Measurements from ENCODE around the gene SMIM1. TPM values are rescaled to one million over a fixed set of nuclear protein-coding genes. Genes with fewer than 3 reads are reported as not detected.
"Not testable (repeated sequence)": the region's sequence is repeated elsewhere in the genome, so short reads cannot be mapped to it uniquely, and the experiment has no call there.

SMIM1 gene
- total and polyA plus RNA-seq, 2 donors (not counting 3 experiments of a cell fraction or from before 2014, with no cell fraction given), result 1.4 to 2.9 TPM

DNA sequence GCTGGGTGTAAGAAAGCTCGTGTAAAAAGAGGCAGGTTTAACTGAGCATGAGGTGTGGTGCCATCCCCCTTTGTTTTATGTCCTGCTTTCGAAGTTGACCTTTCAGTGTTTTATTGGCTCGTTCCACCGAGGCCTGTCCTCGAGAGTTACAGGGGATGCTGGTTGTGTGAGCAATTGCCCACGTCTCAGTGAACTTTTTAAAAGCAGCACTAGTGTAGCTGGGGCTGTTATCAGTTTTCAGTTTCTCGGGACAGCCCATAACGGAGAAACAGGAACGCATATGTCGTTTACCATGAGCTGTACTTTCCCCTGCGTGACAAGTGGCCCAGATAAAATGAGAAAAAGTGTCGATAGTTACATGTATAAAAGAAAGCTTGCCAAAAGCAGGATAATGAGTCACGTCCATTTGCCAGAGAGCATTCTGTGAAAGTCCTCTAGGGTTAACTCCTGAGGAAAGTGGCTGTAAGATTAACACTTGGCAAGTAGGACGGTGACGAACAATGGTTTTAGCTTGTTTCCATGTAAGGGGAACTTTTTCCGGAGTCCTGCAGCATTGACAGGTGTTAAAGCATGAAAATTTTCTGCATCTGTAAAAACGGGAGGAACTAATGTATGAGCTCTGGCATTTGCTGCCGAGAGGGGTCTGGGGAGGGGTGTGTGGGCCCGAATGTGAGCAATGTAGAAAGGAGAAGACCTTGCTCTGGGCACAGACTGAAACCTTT lies 31.5 kb downstream of the SMIM1 start:
- H3K9ac ChIP-seq (replicated peaks; ENCODE audit: extremely low read depth, insufficient read depth, low read length), result no peak overlapping the region
- intact Hi-C loops (cut with micrococcal nuclease) (loop anchor here (5.0 kb wide), 1 partner anchor 352 kb away; the partner anchor contains the start of gene ARHGEF16), dilution Hi-C loops (cut with MboI; ENCODE audit: extremely low pct_ligation_motif_present, low sequenced_read_pairs) (no loop called here)
- no peak for TF ChIP-seq GATA2 (IDR thresholded peaks at IDR 0.05; ENCODE audit: insufficient read depth, insufficient read length, low read depth, low read length)
- no peak for TF ChIP-seq EZH2 (IDR thresholded peaks at IDR 0.05; ENCODE audit: borderline replicate concordance, low read depth, low read length, severe bottlenecking)
- TF ChIP-seq, protein P1, sequence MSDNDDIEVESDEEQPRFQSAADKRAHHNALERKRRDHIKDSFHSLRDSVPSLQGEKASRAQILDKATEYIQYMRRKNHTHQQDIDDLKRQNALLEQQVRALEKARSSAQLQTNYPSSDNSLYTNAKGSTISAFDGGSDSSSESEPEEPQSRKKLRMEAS (IDR thresholded peaks at IDR 0.05; ENCODE audit: insufficient read depth, insufficient read length), result no peak
- TF ChIP-seq POLR2A (IDR thresholded peaks at IDR 0.05; ENCODE audit: low read depth, low read length), result no peak
- no peak for TF ChIP-seq JUN (IDR thresholded peaks at IDR 0.05; ENCODE audit: borderline replicate concordance, insufficient read depth, insufficient read length, low read depth)
- TF ChIP-seq, protein P2, sequence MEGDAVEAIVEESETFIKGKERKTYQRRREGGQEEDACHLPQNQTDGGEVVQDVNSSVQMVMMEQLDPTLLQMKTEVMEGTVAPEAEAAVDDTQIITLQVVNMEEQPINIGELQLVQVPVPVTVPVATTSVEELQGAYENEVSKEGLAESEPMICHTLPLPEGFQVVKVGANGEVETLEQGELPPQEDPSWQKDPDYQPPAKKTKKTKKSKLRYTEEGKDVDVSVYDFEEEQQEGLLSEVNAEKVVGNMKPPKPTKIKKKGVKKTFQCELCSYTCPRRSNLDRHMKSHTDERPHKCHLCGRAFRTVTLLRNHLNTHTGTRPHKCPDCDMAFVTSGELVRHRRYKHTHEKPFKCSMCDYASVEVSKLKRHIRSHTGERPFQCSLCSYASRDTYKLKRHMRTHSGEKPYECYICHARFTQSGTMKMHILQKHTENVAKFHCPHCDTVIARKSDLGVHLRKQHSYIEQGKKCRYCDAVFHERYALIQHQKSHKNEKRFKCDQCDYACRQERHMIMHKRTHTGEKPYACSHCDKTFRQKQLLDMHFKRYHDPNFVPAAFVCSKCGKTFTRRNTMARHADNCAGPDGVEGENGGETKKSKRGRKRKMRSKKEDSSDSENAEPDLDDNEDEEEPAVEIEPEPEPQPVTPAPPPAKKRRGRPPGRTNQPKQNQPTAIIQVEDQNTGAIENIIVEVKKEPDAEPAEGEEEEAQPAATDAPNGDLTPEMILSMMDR (IDR thresholded peaks at IDR 0.05; ENCODE audit: extremely low read depth in 1 of 2, insufficient read depth in 1 of 2, low read depth in 1 of 2, low read length in 2 of 2), result no peak
- TF ChIP-seq POLR2AphosphoS5 (IDR thresholded peaks at IDR 0.05; ENCODE audit: insufficient read depth, low read depth, low read length), result no peak
- TF ChIP-seq FOS (IDR thresholded peaks at IDR 0.05; ENCODE audit: borderline replicate concordance, insufficient read depth, low read length), result no peak
- no peak for TF ChIP-seq MYC (IDR thresholded peaks at IDR 0.05; ENCODE audit: low read depth, low read length)
- H3K27ac ChIP-seq (ENCODE audit: insufficient read depth, low read depth, low read length), result no peak overlapping the region
- DNase-seq (ENCODE audit: low read depth, low spot score) (no peak), FAIRE-seq (peak; percentile 12)
- no peaks in the 10 kb centered on the region for H3K79me2 ChIP-seq (ENCODE audit: control insufficient read depth, insufficient read depth, low read length)
- no peaks in the 10 kb centered on the region for H4K20me1 ChIP-seq (replicated peaks; ENCODE audit: control insufficient read depth, extremely low read depth, insufficient read depth, low read length)
- H3K9me1 ChIP-seq (replicated peaks; ENCODE audit: control insufficient read depth, extremely low read depth, insufficient read depth, low read length), result no peaks in the 10 kb centered on the region
- H3K36me3 ChIP-seq (ENCODE audit: control insufficient read depth in 2 of 2, extremely low read depth in 1 of 2, insufficient read depth in 2 of 2, low read length in 2 of 2), result no peaks in the 10 kb centered on the region
- no peaks in the 10 kb centered on the region for H3K4me1 ChIP-seq (ENCODE audit: control insufficient read depth, extremely low read depth, insufficient read depth, low read length)
- peaks cover 0 to 1% of the 10 kb centered on the region in 2 experiments for H3K27me3 ChIP-seq (ENCODE audit: control insufficient read depth in 2 of 2, insufficient read depth in 2 of 2, low read length in 2 of 2)
- no peak overlapping the region for H3K4me3 ChIP-seq (replicated peaks in 1 of 3; ENCODE audit: insufficient read depth in 1 of 3, low read depth in 1 of 3, low read length in 3 of 3)
- no peak overlapping the region for H3K4me2 ChIP-seq (ENCODE audit: insufficient read depth, low read length)
- POLR2A ChIA-PET, result interaction anchor here (0.7 kb wide), 1 partner anchor 18 kb away, joined by 3 read pairs; no protein-coding TSS in a partner anchor
- no TSS peak for BruUV-seq (replicated peaks)
- H3K9me3 ChIP-seq (replicated peaks; ENCODE audit: control insufficient read depth, insufficient read depth, low read length), result no peaks in the 10 kb centered on the region
- H2AFZ ChIP-seq (ENCODE audit: low read depth, low read length), result peak overlapping the region; percentile 4
- CTCF ChIA-PET, result interaction anchor here (0.7 to 1.5 kb wide), 3 partner anchors 79 to 351 kb away, joined by 3 to 5 read pairs (median 3); partner anchors contain the start of gene C1orf174

DNA sequence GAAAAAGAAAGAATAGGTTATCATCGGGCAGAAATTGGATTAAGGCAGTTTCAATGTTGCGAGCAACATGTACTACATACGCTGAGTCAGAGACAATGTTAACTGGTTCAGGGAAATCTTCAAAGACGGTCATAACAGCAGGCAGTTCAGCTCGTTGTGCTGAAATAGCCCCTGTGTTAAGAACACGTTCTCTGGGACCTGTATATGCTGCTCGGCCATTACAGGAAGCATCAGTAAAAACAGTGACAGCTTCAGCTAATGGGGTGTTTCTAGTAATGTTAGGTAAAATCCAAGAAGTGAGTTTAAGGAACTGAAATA lies 32.0 kb downstream of the SMIM1 start:
- H4K20me1 ChIP-seq (replicated peaks; ENCODE audit: control insufficient read depth, extremely low read depth, insufficient read depth, low read length); H3K36me3 ChIP-seq (ENCODE audit: control insufficient read depth in 2 of 2, extremely low read depth in 1 of 2, insufficient read depth in 2 of 2, low read length in 2 of 2); H3K9me1 ChIP-seq (replicated peaks; ENCODE audit: control insufficient read depth, extremely low read depth, insufficient read depth, low read length); dilution Hi-C loops (cut with MboI; ENCODE audit: extremely low pct_ligation_motif_present, low sequenced_read_pairs); H3K27ac ChIP-seq (ENCODE audit: insufficient read depth, low read depth, low read length); FAIRE-seq; H3K79me2 ChIP-seq (ENCODE audit: control insufficient read depth, insufficient read depth, low read length); H3K9ac ChIP-seq (replicated peaks; ENCODE audit: extremely low read depth, insufficient read depth, low read length); BruUV-seq (replicated peaks); H3K4me1 ChIP-seq (ENCODE audit: control insufficient read depth, extremely low read depth, insufficient read depth, low read length); POLR2A ChIA-PET; H3K4me3 ChIP-seq (replicated peaks in 1 of 3; ENCODE audit: insufficient read depth in 1 of 3, low read depth in 1 of 3, low read length in 3 of 3); H3K9me3 ChIP-seq (replicated peaks; ENCODE audit: control insufficient read depth, insufficient read depth, low read length); H2AFZ ChIP-seq (ENCODE audit: low read depth, low read length); H3K27me3 ChIP-seq (ENCODE audit: control insufficient read depth in 2 of 2, insufficient read depth in 2 of 2, low read length in 2 of 2); DNase-seq (ENCODE audit: low read depth, low spot score); H3K4me2 ChIP-seq (ENCODE audit: insufficient read depth, low read length): not testable (repeated sequence)
- CTCF ChIA-PET, result interaction anchor here (0.7 to 1.5 kb wide), 3 partner anchors 80 to 351 kb away, joined by 3 to 5 read pairs (median 3); partner anchors contain the start of gene C1orf174
- intact Hi-C loops (cut with micrococcal nuclease), result loop anchor here (5.0 kb wide), 1 partner anchor 352 kb away; the partner anchor contains the start of gene ARHGEF16

All from endothelial cell of umbilical vein (primary cell).